ENCODE data around the gene URB1.
"Not testable (repeated sequence)": the region's sequence is repeated elsewhere in the genome, so short reads cannot be mapped to it uniquely, and the experiment has no call there.

Gene URB1

DNA sequence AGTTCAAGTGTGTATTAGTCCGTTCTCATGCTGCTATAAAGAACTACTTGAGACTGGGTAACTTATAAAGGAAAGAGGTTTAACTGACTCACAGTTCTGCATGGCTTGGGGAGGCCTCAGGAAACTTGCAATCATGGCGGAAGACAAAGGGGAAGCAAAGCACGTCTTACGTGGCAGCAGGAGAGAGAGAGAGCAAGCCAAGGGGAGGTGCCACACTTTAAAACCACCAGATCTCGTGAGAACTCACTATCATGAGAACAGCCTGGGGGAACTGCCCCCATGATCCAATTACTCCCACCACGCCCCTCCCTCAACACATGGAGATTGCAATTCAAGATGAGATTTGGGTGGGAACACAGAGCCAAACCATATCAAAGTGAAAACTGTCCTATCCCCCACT is 109.8 kb downstream of the URB1 start:
- no peak for DNase-seq (ENCODE audit: low spot score)

DNA sequence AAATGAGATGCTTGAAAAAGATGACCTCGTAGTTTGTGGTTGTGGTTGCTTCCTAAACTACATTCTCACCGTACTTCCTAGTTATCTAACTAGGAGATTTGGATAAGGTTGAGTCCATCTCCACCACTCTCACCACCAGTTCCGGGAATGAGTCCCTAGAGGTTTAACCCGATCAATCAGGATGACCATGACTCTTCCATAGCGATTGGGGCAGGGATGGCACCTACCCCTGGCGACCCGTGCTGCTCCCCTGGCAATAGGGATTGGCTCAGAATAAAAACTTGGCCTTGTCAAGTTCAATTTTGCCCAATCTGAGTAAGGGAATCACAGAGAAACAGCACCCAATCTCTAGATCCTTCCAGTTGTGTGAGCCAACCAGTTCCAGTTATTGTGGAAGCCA is 111.3 kb downstream of the URB1 start:
- no peak for DNase-seq (ENCODE audit: low spot score)

DNA sequence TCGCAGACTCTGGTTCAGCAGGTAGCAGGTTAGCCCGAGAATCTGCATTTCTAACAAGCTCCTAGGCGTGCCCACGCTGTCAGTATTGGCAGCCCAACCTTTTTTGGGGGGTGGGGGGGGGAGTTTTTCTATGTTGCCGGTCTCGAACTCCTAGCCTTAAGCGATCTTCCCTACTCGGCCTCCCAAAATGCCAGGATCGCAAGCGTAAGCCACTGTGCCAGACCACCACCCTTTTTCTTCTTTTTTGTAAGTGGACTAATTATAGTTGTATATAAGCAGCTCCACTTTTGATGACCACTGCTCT is 113.5 kb downstream of the URB1 start:
- no peak for DNase-seq (ENCODE audit: low spot score)

DNA sequence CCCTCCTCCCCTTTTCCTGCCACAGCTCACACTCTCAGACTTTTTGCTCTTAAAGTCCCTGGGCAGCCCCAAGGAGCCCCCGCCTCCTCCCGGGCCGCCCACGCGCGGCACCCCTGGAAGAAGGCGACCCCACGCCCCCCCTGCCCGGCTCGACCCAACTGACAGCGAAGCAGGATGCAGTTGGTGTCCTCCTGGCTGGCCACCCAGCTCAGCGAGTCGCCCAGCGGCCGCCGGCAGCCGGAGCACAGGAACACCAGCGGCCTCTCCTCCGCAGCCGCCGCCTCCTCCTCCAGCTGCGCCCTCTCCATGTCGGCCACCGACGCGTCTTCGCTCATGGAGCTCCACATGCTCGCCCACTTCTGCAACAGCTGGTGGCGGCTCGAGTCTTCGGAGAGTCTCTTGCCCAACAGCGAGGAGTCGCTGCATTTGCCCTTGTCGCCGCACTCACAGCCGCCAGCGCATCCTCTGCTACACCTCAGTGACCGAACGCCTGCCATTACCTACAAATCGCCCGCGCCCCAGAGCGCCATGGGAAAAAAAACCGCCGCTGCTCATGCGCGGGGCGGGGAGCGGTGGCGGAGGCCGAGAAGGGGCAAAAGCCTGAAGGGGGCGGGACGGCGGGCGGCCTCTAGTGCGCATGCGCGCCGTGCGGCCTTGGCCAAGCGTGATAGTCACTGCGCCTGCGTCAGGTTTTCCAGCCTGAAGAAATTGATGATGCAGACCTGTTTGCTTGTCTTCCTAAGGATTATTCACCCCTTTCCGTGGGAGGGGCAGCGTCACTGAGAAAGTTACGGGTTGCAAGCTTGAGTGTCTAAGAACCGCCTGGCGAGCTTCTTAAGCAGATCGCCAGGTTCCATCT is 114.1 kb downstream of the URB1 start, which contains the start of gene MIS18A:
MIS18A (minus strand) TSS at position 532 of the 859 bp plus-strand sequence; CDS start at position 497, 35 bp downstream.
- peak; percentile 62 for DNase-seq (ENCODE audit: low spot score)

DNA sequence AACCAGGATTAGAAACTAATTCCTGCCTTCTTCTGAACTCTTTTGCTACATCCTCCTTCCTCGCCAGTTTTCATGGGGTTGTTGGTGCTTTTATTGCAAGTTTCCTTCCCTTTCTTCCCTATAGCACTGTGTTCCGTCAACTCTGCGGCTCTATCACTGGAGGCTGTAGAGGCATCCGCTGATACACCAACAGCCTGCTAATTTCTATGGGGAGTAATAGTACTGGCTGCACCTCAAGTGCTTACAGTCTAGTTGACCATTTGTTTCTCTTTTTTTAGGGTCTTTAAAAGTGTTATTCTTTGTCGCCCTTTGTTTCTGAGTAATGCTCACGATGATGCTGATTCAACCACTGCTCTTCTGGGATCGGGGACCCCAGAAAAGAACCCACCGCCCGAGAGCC is 114.7 kb downstream of the URB1 start:
- no peak for DNase-seq (ENCODE audit: low spot score)

DNA sequence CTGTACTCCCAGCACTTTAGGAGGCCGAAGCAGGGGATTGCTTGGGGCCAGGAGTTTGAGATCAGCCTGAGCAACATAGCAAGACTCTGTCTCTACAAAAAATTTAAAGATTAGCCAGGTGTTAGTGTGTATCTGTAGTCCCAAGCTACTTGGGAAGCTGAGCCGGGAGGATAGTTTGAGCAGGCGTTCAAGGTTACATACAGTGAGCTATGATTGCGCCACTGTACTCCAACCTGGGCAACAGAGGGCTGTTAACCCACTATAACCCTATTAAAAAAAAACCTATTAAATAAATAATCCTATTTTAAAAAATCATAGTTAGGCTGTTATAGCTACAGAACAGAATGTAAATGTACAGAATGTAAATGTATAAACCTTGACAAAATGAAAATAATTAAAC is 116.1 kb downstream of the URB1 start:
- DNase-seq (ENCODE audit: low spot score): no peak

DNA sequence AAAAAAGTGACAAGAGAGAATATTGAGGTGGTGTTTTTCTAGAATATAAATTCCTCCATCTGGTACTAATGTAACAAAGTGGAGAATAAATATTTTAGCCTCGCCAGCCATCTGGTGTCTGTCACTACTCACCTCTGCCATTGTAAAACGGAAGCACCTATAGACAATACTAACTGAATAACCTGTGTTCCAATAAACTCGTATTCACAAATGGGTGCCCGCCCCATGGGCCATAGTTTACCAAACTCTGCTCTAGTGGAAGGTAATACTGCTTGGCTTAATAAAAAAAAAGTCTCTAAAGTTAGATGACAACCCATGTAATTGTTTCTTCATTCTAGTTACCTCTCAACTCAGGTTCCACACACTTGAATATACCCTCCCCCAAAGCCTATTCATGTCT is 122.1 kb downstream of the URB1 start:
- no peak for DNase-seq (ENCODE audit: low spot score)

DNA sequence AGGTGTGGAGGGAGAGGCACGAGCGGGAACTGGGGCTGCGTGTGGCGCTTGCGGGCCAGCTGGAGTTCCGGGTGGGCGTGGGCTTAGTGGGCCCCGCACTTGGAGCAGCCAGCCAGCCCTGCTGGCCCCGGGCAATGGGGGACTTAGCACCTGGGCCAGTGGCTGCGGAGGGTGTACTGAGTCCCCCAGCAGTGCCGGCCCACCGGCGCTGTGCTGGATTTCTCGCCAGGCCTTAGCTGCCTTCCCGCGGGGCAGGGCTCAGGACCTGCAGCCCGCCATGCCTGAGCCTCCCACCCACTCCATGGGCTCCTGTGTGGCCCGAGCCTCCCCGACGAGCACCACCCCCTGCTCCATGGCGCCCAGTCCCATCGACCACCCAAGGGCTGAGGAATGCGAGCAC is 127.5 kb downstream of the URB1 start:
- DNase-seq (ENCODE audit: low spot score): not testable (repeated sequence)

DNA sequence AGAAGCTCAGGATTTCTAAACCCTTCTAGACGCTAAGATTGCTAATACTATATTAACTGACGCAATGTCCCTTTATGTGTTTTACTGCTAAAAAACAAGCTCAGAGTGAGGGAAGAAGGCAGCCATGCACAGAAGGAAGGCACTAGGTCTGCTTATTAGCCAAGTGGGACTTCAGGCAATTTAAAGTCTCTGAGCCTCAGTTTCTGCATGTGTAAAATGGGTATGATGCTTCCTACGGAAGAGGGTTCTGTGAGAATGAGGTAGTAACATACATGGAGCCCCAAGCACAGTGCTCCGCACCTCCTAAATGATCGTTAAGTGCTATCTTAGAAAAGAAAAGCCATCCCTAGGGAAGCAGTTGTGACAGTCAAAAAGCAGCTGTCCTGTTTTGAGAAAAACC is 130.9 kb downstream of the URB1 start:
- no peak for DNase-seq (ENCODE audit: low spot score)
